KOPT-K1 (cell line): ENCODE results near the gene LCP2.

Experiments used
- H3K27ac ChIP-seq: fragments of 200-600 bp; sonication (generic); 2 replicates; pipeline ENCODE4 v1.5.1; 2016; ENCODE audit warnings: antibody characterized with exemption, mild to moderate bottlenecking, low read depth, low read length; ENCODE audit not compliant: poor library complexity, severe bottlenecking
- H3K36me3 ChIP-seq: fragments of 200-600 bp; sonication (generic); 2 replicates; pipeline ENCODE4 v1.5.1; 2017; ENCODE audit warnings: antibody characterized with exemption, mild to moderate bottlenecking, low read length, moderate library complexity; ENCODE audit not compliant: insufficient read depth
- H3K9me3 ChIP-seq: fragments of 200-600 bp; sonication (generic); 2 replicates; pipeline ENCODE4 v1.5.1; 2017; ENCODE audit warnings: antibody characterized with exemption, low read length, mild to moderate bottlenecking; ENCODE audit not compliant: insufficient read depth, poor library complexity, severe bottlenecking

The LCP2 gene

DNA sequence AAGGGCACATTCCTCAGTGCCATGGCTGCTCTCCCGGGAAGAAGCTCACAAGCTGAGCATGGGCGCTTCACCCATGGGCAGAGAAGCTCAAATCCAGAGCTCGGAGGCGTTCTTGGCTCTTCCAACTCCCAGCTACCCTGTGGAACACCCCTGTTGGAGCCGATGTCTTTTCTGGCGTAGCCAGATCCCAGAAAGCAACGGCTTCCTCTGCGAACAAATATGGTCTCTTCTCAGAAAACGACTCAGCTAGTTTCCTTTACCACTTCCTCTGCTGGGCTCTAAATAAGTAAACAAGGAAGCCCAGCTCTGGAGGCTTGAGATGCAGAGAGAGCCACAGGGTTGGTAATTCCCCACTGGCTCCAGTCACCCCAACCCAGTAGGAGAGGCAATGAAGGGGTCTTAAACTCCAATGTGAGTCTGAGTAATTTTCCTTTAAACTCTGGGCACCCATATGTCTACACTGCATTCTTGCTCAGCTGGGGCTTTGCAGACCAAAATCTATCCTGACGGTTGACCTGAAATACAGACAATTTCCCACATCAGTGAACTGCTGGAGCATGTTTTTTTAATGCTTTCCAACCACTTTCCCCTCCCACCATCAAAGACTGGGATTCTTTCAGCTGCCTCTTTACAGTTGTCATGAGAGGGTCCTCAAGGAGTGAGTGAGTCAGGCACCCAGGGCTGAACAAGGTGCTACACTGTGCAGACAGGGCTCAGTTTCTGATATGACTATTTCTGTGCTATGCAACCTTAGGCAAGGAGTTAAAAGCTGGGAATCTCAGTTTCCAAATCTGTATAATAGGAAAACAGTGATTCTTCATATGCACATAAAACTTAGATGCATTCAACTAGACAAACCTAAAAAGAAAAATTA, at the start of gene LCP2:
Gene LCP2 (minus strand): TSS at position 189 of the 874 bp plus-strand sequence. CDS start 166 bp downstream, at position 23.
- Histone ChIP-seq H3K36me3 (peaks cover 37% of the 10 kb centered on the region), H3K9me3 (no peaks in the 10 kb centered on the region), H3K27ac (peak within 1 kb of the TSS; percentile 98)

DNA sequence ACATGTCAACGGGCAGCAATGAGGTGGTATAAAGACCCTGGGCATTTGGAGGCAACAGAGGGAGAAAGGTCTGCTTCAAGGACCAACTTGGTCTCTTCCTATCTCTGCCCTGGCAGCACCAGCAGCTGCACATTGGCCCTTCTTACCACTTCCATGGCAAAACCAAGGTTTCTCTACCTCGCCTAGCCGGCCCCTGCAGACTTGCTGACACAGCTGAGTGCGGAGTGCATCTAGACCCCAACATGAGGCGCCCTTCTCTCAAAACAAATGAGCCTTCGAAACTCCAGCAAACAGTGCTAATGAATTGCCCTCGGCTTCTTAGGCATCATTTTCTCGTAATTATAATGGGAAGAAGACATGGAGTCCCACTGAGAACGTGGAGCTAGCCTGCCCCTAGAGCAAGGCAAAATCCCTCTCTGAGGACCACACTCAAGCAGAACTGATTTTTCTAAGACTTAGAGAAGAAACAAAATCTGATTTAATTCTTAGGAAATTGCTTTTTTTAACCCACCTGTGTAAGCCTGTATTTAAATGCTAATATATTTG, 49.5 kb upstream of the LCP2 start:
- peaks cover 8% of the 10 kb centered on the region for H3K9me3 ChIP-seq
- H3K36me3 ChIP-seq, result no peaks in the 10 kb centered on the region
- no peak overlapping the region for H3K27ac ChIP-seq

DNA sequence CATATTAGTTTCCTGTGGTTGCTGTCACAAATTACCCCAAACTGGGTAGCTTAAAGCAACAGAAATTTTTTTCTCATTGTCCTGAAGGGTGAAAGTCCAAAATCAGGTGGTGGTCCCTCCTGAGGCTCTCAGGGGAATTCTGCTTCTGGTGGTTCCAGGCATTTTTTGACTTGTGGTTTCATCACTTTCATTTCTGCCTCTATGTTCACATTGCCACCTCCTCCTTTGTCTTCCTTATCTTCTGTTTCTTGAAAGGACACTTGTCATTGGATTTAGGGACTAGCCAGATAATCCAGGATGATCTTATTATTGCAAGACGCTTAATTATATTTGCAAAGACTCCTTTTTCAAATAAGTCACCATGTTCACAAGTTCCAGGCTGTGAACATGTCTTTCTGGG, 48.4 kb upstream of the LCP2 start:
- H3K27ac ChIP-seq, result no peak overlapping the region
- H3K9me3 ChIP-seq, result peaks cover 19% of the 10 kb centered on the region
- H3K36me3 ChIP-seq, result no peaks in the 10 kb centered on the region

DNA sequence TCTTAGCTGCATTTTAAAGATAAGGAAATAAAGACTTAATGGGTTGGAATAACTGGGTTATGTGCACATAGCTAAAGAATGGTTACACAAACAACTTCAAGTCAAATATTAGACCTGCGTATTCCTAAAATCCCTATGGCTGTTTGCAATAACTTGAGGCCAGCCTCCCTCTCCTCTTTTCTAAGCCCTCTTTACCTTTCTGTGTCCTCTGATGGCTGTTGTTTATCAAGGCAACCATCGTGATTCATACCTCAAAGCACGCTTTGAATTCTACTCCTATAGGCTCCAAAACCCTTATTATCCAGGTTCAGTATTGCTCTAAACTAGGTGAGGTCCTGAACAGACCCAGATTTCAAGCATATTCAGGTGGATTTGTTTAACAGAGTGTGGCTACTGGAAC, 45.6 kb upstream of the LCP2 start:
- no peak overlapping the region for H3K27ac ChIP-seq
- no peaks in the 10 kb centered on the region for H3K36me3 ChIP-seq
- H3K9me3 ChIP-seq, result peaks cover 20% of the 10 kb centered on the region

DNA sequence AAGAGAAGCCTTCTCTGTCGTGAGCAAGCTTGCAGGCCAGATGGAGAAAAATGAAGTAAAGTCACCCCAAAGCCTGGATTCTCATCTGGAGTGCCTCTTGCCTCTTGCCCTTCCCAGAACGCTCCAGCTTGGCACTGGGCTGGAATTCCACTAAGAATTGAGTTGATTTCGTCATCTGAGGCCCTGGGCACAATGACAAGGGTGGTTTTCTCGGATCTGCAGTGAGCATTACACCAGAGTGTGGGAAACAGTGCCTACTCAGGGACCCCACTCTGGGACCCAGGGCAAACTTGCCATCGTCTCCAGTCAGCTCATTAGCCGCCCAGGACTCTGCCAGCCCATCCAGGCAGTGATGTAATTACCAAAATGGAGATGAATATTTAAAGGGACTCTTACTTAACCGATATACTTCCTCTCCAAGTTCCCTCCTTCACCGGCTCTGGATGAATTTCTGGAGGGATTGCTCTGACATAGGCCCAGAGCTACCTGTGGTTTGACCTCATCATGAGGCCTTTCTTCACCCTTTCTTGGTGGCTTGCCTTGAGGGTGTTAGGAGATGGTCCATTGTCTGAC, 44.7 kb upstream of the LCP2 start:
- peaks cover 20% of the 10 kb centered on the region for H3K9me3 ChIP-seq
- H3K27ac ChIP-seq, result no peak overlapping the region
- no peaks in the 10 kb centered on the region for H3K36me3 ChIP-seq

DNA sequence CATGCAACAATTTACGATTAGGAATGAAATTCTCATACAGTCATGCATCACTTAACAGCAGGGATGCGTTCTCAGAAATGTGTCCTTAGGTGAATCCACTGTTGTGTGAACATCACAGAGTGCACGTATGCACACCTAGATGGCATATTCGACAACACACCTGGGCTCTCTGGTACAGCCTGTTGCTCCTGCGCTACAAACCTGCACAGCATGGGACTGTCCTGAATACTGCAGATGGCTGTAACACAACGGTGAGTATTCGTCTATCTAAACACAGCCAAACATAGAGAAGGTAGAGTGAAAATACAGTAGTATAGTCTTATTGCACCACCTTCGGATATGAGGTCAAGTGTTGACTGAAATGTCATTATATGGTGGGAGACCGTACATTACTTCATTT, 44.0 kb upstream of the LCP2 start:
- Histone ChIP-seq H3K36me3 (no peaks in the 10 kb centered on the region), H3K9me3 (peaks cover 20% of the 10 kb centered on the region), H3K27ac (no peak overlapping the region)

DNA sequence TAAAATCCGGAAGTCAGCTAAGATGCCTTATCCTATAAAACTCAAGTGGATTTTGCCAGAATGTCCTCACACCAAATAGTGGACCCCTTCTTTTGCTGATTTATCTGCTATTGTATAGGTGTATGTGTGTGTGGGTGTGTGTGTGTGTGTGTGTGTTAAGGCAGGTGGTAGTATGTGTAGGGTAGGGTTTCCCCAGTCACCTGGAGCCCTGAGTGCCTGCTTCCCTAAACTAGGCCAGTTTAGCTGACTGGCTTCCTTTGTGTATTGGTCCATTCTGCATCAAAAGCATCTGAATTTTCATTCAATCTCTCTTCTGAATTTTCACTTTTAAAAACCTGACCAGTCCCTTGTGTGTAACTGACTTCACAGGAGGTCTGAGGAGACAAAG, 42.2 kb upstream of the LCP2 start:
- Histone ChIP-seq H3K36me3 (no peaks in the 10 kb centered on the region), H3K27ac (no peak overlapping the region), H3K9me3 (peaks cover 20% of the 10 kb centered on the region)

DNA sequence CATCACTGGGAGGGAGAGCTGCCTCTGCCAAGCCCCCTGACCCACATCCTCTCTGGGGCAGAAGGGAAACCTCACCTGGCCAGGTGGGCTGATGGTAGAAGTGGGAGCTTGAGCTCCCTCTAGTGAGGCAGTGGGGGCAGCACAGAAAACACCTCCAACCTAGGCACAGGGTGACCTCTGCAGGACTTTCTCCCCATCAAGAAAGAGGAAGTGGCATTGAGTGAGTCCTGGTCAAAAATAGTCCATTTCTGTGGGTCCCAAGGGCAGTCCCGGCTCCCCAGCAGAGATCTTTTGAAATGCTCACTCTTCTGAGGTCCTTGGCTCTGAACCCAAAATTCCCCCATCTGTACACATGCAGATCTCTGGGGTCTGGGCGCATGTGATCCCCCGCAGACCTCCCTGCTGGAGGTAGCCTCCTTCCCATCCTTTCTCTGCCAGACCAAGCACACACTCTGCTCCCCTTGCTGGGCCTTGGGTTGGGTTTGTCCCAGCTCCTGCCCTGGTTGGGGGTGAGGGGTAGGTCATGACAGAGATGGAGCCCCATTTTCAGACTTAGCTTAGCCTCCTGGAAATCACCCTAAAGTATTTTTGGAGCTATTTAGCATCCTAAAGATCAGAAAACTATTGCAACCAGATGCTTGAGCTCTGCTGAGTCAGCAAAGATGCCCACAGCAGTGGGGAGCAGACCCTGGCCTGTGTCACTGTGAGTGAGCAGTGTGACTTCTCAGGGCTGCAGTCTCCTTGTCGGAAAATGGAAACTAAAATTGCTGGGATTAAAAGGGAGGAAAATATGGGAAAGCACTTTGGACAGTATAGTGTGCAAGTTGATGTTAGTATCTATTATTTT, 41.6 kb upstream of the LCP2 start:
- Histone ChIP-seq H3K9me3 (peaks cover 20% of the 10 kb centered on the region), H3K36me3 (no peaks in the 10 kb centered on the region), H3K27ac (peak overlapping the region; percentile 9)

DNA sequence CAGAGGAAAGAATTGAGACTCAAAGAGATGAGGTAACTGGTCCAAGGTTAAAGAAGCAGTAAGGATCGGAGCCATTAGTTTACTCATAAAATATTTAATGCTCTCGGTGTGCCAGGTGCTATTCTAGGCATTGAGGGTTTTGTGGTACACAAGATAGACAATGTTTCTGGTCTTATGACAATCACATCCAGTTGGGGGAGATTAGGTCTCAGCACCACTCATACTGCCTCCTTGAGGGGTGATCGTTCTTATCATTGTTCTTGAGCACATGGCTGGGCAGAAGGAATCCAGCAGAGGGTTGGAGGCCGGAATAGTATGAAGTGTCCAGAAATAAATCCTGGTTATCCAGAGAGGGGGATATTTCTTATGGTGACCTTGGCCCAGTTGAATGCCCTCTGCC, 40.7 kb upstream of the LCP2 start:
- H3K36me3 ChIP-seq, result no peaks in the 10 kb centered on the region
- H3K27ac ChIP-seq, result peak overlapping the region; percentile 9
- H3K9me3 ChIP-seq, result peaks cover 15% of the 10 kb centered on the region

DNA sequence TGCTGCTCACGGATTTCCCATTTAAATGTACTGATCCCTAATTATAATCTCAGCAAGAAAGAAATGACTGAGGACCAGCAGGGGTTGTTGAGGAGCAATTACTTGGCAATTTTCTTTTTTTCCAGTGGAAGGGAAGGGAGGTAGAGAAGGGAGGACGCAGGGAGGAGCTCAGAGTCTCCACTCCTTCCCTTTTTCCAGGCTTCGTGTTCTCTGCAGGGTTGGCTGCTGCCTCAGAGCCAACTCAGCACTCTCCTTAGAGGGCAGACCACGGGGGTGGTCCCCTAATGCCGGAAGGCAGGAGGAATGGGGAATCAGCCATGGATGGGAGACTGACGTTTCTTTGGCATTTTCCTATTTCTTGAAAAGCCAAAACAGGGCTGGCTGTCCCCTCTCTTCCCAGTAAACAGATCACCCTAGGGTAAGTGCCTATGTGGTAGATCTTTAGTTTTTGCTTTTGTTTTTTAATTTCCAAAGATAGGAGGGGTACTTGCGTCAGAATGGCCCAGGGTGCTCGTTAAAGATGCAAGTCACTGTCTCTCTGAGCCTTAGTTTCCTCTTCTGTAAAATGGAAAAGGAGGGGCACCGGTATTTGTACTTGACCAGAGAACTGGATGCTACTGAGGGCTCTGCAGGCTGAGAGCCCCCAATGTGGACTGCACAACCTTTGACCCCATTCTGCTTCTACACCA, 39.6 kb upstream of the LCP2 start:
- peak overlapping the region; percentile 35 for H3K27ac ChIP-seq
- H3K9me3 ChIP-seq, result peaks cover 13% of the 10 kb centered on the region
- H3K36me3 ChIP-seq, result no peaks in the 10 kb centered on the region

DNA sequence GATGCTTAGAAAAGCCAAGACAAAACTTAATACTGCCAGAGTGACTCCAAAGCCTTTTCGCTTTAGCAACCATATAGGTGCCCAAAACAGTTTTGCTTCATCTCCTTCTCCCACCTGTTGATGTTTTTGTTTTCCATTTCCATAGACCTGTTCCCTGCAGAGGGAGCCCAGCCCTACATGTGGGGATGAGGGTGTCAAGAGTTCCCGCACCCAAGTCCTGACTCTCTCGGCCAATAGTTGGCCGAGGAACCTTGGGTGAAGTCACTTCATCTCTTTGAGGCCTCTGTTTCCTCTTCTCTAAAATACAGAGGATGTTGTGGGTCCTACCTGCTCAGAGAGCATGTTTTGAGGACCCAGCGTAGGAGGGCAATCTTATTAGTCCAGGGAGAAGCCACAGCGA, 38.5 kb upstream of the LCP2 start:
- peaks cover 1% of the 10 kb centered on the region for H3K9me3 ChIP-seq
- H3K27ac ChIP-seq, result peak overlapping the region; percentile 35
- no peaks in the 10 kb centered on the region for H3K36me3 ChIP-seq

DNA sequence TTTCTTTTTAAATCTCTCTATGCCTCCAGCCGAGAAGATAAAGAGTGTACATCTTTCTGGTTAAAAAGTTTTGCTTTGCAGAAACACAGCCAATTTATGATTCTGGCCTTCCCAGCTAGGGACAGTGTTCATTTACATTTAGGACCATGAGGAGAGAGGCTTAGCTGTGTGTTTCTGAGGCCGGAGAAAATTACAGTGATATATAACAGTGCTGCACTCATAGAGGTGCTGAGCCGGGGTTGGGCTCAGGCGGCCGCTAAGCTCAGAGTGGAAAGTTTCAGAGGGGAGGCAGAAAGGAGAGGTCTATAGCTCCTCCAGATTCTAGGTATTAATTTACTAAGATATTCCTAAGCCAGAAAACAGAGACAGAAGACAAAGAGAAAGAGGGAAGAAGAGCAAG, 37.0 kb upstream of the LCP2 start:
- peak overlapping the region; percentile 94 for H3K27ac ChIP-seq
- H3K36me3 ChIP-seq, result no peaks in the 10 kb centered on the region
- no peaks in the 10 kb centered on the region for H3K9me3 ChIP-seq

DNA sequence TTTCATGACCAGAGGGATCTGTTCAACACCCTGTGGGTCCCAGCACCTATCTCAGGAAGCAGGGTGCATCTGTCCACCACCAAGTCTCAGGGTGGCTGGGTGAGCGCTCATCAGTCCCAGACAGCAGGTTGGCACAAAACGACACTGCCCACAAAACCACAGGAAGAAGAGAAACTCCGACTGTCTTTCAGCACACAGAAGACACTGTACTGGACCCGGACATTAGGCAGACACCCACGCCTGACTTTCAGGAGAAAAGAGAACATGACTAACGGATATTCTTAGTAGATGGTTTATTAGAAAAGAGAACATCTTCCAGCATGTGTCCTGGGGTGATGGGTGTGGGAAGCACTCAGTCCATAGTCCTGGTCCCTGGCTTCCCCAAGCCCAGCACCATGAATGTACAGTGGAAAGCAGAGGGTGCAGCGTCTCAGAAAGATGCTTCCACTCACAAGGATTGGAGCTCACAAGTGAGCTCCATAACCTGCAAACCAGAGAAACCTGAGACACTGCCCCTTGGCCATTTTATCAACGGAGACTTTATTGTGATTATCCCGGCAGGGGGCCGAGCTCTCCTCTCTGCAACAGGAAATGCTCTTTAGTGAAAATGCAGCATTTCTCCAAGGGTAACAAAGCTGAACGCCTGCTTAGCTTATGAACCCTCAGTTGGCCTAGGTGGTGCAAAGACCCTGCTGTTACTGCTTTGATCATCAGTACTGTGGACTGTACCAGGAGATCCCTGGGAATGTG, 35.8 kb upstream of the LCP2 start:
- H3K9me3 ChIP-seq, result no peaks in the 10 kb centered on the region
- H3K27ac ChIP-seq, result peak overlapping the region; percentile 94
- H3K36me3 ChIP-seq, result no peaks in the 10 kb centered on the region

DNA sequence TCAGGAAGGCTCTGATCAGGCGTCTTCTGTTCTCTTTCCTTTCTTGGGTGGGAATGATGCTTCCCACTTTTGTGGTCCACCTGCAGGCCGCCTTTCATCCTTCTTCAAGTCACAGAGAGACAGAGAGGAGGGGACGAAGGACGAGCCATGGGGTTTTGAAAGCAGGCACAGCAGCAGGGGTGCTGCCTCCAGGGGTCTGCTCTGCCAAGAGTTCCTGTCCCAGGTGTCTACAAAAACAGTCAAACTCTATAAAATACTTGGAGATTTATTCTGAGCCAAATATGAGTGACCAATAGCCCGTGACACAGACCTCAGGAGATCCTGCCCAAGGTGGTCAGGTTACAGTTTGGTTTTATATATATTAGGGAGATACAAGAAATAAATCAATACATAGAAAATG, 34.5 kb upstream of the LCP2 start:
- Histone ChIP-seq H3K27ac (peak overlapping the region; percentile 94), H3K36me3 (no peaks in the 10 kb centered on the region), H3K9me3 (no peaks in the 10 kb centered on the region)
